NCI-H2081 treated with DMSO at 0.1 percent for 48 hours (cell line): ENCODE measurements around the gene ACTR3C.

ENCODE experiments used
- DNase-seq: peaks from one replicate; lab custom pipeline; 2025; lab: John Stamatoyannopoulos, UW

ACTR3C gene

GRCh38 chr7:150322833-150323681, at the start of gene ACTR3C, which contains the start of gene LRRC61:
ACTR3C (minus strand) TSS chr7:150323545; CDS start chr7:150295296, 28,249 bp downstream.
LRRC61 (plus strand) TSS chr7:150323355; CDS start chr7:150336862, 13,507 bp downstream.
- peak; percentile 48 for DNase-seq

DNA sequence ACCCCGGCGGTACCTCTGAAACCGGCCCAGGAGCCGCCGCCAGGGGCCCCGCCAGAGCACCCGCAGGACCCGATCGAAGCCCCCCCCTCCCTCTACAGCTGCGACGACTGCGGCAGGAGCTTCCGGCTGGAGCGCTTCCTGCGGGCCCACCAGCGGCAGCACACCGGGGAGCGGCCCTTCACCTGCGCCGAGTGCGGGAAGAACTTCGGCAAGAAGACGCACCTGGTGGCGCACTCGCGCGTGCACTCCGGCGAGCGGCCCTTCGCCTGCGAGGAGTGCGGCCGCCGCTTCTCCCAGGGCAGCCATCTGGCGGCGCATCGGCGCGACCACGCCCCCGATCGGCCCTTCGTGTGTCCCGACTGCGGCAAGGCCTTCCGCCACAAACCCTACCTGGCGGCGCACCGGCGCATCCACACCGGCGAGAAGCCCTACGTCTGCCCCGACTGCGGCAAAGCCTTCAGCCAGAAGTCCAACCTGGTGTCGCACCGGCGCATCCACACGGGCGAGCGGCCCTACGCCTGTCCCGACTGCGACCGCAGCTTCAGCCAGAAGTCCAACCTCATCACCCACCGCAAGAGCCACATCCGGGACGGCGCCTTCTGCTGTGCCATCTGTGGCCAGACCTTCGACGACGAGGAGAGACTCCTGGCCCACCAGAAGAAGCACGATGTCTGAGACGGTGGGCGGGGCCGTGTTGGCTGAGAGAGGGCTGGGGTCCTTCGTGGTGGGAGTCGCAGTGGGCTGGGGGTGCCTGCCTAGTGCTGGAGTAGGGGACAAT, 49.1 kb upstream of the ACTR3C start:
- no peak for DNase-seq

GRCh38 chr7:150371996-150372270, 48.6 kb upstream of the ACTR3C start:
- no peak for DNase-seq

GRCh38 chr7:150371131-150371995, 48.0 kb upstream of the ACTR3C start:
- DNase-seq: no peak

- no peak for DNase-seq
Observed at GRCh38 chr7:150370612-150371071, 47.3 kb upstream of the ACTR3C start.

GRCh38 chr7:150369748-150370501, 46.6 kb upstream of the ACTR3C start:
- no peak for DNase-seq

DNA sequence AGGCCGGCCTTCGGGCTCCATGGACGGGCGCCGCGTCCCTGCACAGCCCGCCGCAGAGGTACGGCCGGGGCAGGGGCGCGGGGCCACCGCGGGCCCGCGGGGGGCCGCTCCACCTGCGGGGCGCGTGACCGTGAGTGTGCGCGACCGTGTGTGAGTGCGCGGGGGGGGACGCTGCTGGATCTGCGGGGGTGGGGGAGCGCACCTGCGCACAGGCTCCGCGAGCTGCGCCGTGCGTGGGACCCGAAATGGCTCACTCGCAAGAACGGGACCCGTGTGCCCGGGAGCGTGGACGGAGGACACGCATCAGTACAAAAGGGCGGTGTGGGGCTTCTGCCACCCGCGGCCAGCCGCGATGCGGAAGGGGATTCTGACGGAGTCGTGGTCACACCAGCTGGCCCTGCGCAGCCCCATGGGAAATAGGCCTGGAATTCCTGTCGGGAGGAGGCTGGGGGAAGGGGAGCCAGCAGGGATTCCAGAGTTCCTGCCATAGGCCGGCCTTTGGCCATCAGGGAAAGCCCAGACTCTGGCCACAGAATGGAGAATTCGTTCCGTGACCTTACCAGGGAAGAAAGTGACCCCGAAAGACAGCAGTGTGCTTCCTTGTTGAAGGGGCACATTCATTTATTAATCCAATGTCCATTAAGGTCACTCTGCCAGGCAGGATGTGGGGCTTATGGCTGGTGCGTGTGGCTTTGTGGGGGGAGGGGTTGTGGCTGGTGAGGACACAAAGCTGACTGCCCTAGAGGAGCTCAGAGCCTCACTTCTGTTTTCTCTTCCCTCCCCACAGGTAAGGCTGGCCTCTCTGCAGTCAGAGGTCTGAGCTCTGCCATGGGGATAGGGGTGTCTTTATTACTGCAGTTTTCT, 45.8 kb upstream of the ACTR3C start:
- no peak for DNase-seq

DNA sequence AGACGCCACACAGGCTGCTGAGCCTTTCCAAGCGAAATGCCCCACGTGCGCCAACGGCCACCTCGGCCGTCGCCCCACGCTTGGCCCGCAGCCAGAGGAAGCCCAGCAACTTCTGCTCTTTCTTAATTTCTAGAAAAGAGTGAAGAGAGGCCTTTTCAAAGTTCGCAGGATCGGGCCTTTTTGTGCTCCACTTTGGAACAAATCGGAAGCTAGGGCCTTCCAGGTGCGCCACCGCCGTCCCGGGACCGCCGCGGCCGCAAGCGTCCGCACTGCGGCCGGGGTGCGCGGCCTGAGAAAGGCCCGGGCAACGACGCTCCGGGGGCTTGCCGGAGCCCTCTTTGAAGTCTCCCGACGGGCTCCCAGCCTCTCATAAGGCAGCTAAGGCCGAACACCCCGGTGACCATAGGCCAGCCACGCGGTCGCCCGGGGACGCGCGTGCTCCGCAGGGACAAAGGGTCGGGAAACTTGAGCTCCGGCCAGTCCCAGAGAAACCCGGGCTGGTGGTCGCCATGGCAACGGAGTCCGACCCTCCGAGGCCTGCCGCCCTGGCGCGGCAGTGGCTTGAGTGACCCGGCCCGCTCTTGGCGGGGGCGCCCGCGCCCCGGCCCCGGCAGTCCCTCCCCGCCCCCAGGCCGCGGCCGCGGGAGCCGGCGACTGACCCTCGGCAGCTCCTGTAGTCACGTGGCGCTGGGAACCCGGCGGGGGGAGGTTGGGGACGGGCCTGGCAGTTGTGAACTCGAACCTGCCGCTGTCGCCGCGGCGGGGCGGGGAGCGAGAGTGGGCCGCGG, 44.9 kb upstream of the ACTR3C start, which contains the start of gene REPIN1:
Gene REPIN1 (plus strand): TSS at position 727 of the 788 bp plus-strand sequence. CDS start 890 bp downstream, outside the sequence.
- DNase-seq: no peak

- peak; percentile 85 for DNase-seq
Observed at GRCh38 chr7:150367677-150368095, 44.3 kb upstream of the ACTR3C start.

- no peak for DNase-seq
Observed at GRCh38 chr7:150365673-150366398, 42.5 kb upstream of the ACTR3C start.

- no peak for DNase-seq
Observed at GRCh38 chr7:150365194-150365593, 41.8 kb upstream of the ACTR3C start.

- DNase-seq: no peak
Observed at GRCh38 chr7:150363872-150364271, 40.5 kb upstream of the ACTR3C start.

GRCh38 chr7:150363370-150363769, 40.0 kb upstream of the ACTR3C start:
- DNase-seq: no peak

DNA sequence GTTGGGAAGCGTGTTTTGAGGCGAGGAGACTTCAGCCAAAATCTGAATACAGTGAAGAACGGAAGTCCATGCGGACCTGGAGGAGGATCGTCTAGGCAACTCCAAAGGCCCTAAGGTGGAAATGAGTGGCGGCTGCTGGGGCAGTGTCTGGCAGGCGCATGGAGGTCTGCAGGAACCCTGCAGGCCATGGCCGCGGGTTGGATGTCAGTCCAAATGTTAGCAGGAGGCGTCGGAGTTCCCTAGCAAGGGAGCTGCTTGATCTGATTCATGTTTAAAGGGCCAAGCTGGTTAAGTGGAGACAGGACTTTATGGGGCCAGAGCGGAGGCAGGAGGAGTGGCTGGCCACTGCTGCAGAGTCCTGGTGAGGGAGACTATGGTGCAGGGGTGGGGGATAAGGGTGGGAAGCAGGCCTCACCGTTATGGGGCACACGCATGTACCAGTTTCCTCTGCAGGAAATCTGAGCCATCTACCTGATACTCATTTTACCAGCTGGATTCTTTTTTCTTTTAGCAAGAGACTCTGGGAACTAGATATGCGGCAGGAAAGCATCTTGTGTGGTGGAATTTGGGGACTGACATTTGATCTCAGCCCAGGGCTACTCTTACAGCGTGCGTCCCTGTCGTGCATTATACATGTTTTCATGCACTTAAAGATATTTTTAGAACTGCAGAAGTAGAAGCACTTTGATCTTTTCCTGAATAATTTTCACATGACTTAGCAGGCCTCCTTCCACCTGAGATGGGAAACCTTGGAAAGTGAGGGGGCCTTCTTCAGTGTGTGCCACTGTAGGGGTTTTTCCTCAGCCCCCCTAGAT, 38.7 kb upstream of the ACTR3C start:
- no peak for DNase-seq

DNA sequence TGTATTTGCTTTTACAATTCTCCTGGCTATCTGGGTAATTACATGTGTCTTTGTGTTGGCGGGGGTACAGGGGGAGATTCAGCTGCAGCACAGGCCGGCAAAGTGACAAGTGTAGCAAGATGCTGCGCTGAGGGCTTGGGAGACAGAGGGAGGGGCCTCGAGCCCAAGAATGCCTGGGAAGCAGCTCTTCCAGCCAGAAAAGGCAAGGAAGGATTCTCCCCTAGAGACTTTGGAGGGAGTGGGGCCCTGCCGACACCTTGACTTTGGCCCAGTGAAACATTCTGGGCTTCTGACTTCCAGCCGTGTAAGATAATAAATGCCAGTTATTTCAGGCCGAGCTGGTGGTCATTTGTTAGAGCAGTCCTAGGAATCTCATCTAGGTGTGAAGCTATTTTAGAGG, 38.1 kb upstream of the ACTR3C start:
- no peak for DNase-seq

- DNase-seq: no peak
Observed at GRCh38 chr7:150360363-150361058, 37.2 kb upstream of the ACTR3C start.
